BE2C (cell line): ENCODE measurements around the gene ANKRD33B.
"Not testable (repeated sequence)": the region's sequence is repeated elsewhere in the genome, so short reads cannot be mapped to it uniquely, and the experiment has no call there.

Source experiments
- DNase-seq: peaks from one replicate; pipeline ENCODE4 v3.0.0-alpha.2; 2020
- H3K27me3 ChIP-seq: fragments of 250-450 bp; sonication (Bioruptor Pico); 2 replicates; pipeline ENCODE4 v1.5.1; 2020; ENCODE audit warnings: mild to moderate bottlenecking
- H3K36me3 ChIP-seq: fragments of 250-450 bp; sonication (Bioruptor Pico); 2 replicates; pipeline ENCODE4 v1.5.1; 2020; ENCODE audit warnings: mild to moderate bottlenecking
- H3K4me1 ChIP-seq: fragments of 250-450 bp; sonication (Bioruptor Pico); 2 replicates; pipeline ENCODE4 v1.5.1; 2020
- H3K4me3 ChIP-seq: 2 replicates; pipeline ENCODE4 v1.5.1; 2011; ENCODE audit warnings: low read depth, low read length
- H3K9me3 ChIP-seq: fragments of 250-450 bp; sonication (Bioruptor Pico); 2 replicates; pipeline ENCODE4 v1.5.1; 2020
- TF ChIP-seq, protein P1 (sequence below): IDR thresholded peaks from 2 replicates; pipeline ENCODE4 v1.5.1; 2012; ENCODE audit warnings: mild to moderate bottlenecking, low read depth, low read length

ANKRD33B gene

DNA sequence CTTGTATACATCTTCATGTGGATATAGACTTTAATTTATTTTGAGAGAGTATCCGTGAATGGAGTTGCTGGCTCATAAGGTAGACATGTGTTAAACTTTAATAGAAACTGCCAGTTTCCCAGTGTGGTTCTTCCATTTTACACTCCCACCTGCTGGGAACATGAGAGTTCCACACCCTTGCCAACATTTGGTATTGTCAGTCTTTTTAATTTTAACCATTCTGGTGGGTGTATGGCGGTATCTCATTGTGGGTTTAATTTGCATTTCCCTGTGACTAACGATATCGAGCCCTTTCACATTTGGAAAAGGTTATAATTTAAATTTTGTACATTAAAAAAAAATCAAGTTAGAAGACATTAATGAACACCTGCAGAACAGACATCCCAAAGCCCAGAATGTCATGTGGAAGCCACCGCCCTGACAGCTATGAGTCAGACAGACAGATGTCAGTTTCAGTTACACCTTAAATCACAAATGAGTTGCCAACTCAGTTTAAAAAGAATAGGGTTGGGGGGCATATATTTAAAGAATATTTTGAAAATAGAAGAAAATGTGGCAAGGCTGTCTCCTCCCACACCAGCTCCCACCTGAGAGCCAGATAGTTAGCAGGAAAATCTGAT lies 36.9 kb downstream of the ANKRD33B start:
- no peaks in the 10 kb centered on the region for H3K27me3 ChIP-seq
- no peak for DNase-seq
- 0 out of 2 replicates have a peak overlapping the region, but pooled peaks have one; percentile 19 for H3K4me3 ChIP-seq
- no peaks in the 10 kb centered on the region for H3K9me3 ChIP-seq
- no peaks in the 10 kb centered on the region for H3K36me3 ChIP-seq
- peaks cover 16% of the 10 kb centered on the region for H3K4me1 ChIP-seq
- TF ChIP-seq, protein P1, sequence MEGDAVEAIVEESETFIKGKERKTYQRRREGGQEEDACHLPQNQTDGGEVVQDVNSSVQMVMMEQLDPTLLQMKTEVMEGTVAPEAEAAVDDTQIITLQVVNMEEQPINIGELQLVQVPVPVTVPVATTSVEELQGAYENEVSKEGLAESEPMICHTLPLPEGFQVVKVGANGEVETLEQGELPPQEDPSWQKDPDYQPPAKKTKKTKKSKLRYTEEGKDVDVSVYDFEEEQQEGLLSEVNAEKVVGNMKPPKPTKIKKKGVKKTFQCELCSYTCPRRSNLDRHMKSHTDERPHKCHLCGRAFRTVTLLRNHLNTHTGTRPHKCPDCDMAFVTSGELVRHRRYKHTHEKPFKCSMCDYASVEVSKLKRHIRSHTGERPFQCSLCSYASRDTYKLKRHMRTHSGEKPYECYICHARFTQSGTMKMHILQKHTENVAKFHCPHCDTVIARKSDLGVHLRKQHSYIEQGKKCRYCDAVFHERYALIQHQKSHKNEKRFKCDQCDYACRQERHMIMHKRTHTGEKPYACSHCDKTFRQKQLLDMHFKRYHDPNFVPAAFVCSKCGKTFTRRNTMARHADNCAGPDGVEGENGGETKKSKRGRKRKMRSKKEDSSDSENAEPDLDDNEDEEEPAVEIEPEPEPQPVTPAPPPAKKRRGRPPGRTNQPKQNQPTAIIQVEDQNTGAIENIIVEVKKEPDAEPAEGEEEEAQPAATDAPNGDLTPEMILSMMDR: no peak

DNA sequence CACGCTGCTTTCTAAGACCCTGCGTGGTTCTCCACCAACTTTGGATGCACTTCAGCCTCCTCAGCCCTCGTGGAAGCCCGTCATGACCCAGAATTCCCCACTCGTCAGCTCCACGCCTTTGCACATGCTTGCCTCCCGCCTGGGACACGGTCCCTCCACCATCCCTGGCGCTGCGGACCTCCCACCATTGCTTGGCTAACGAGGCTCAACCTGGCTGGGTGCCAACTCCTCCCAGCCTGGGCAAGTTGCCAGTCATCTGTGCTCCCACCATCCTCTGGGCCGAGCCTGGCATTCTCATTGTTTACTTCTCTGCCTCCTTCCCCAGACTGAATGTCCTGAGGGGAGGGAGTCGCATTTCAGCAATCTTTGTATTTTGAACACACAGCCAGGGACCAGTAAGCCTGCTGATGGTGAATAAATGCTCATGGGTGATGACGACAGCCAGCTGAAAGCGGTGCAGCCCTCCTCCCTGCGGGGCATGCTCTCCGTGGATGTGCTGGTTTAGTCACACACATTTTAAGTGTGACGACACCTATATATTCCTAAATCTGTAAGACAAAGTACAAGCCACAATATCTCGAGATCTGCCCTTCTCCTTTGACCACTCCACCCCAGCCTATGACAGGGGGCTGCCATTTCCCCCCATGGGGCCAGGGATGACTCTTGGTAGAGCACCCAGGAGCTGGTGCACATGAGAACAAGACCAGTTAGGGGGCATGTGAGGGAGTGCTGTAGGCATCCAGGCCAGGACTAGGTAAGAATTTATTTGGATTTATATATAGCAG lies 37.6 kb downstream of the ANKRD33B start:
- no peaks in the 10 kb centered on the region for H3K9me3 ChIP-seq
- DNase-seq: peak; percentile 95
- no peaks in the 10 kb centered on the region for H3K27me3 ChIP-seq
- peaks cover 16% of the 10 kb centered on the region for H3K4me1 ChIP-seq
- H3K4me3 ChIP-seq: peak overlapping the region; percentile 42
- TF ChIP-seq, protein P1: no peak
- H3K36me3 ChIP-seq: no peaks in the 10 kb centered on the region

DNA sequence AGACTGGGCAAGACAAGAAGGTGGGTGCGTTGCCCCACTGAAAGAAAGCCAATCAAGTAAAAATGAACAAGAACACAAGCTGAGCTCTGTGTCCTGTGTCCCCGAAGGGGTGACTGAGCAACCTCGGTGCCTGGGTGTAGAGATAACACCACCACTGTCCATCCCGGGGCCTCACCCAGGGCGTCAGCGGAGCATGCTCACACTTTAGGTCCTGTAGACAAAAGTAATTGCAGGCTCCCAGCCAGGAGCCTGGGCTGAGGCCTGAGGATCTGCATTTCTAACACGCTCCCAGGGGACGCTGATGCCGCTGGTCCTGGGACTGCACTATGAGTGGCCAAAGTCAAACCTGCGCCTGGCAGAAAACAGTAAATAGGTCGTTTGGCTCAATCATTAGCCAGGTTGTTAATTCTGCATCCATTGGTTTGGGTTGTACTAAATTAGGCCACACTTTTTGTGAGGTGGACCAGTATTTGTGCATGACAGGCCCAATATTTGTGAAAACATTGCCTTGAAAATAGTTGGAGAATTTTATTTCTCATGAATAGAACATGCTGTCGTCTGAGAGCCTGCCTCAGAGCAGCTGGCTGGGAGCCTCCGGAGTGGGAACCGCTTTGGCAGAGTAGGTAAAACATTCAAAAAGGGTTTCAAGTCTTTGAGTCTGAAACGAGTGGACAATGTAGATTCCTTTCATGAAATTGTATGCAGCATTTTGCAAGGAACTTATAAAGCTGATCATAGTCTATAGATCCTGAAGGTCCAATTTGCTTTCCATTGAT lies 38.3 kb downstream of the ANKRD33B start:
- Histone ChIP-seq H3K4me3 (peak overlapping the region; percentile 42), H3K4me1 (peaks cover 16% of the 10 kb centered on the region), H3K9me3 (no peaks in the 10 kb centered on the region), H3K27me3 (no peaks in the 10 kb centered on the region), H3K36me3 (no peaks in the 10 kb centered on the region)
- TF ChIP-seq, protein P1: no peak
- peak; percentile 52 for DNase-seq

DNA sequence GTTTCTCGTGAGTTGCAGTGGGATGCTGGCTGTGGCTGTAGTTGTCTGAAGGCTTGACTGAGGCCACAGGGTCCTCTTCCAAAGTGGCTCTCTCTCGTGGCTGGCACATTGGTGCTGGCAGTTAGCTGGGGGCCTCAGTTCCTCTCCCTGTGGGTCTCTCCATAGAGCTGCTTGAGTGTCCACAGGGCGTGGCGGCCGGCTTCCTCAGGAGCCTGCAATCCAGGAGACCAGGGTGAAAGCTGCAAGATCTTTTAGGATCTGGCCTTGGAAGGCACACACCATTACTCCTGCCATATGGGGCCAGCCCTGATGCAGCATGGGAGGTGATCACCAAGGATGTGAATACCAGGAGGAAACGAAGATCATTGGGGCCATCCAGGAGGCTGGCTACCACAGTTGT lies 41.1 kb downstream of the ANKRD33B start:
- Histone ChIP-seq H3K4me1 (peaks cover 19% of the 10 kb centered on the region), H3K36me3 (no peaks in the 10 kb centered on the region), H3K4me3 (no peak overlapping the region), H3K9me3 (no peaks in the 10 kb centered on the region), H3K27me3 (no peaks in the 10 kb centered on the region)
- TF ChIP-seq, protein P1: no peak
- no peak for DNase-seq

DNA sequence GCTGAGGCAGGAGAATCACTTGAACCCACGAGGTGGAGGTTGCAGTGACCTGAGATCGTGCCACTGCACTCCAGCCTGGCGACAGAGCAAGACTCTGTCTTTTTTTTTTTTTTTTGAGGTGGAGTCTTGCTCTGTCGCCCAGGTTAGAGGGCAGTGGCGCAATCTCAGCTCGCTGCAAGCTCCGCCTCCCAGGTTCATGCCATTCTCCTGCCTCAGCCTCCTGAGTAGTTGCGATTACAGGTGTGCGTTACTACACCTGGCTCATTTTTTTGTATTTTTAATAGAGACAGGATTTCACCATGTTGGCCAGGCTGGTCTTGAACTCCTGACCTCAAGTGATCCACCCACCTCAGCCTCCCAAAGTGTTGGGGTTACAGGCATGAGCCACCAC lies 42.8 kb downstream of the ANKRD33B start:
- H3K27me3 ChIP-seq, DNase-seq, H3K9me3 ChIP-seq, H3K4me3 ChIP-seq, H3K36me3 ChIP-seq: not testable (repeated sequence)
- peaks cover 11% of the 10 kb centered on the region for H3K4me1 ChIP-seq

DNA sequence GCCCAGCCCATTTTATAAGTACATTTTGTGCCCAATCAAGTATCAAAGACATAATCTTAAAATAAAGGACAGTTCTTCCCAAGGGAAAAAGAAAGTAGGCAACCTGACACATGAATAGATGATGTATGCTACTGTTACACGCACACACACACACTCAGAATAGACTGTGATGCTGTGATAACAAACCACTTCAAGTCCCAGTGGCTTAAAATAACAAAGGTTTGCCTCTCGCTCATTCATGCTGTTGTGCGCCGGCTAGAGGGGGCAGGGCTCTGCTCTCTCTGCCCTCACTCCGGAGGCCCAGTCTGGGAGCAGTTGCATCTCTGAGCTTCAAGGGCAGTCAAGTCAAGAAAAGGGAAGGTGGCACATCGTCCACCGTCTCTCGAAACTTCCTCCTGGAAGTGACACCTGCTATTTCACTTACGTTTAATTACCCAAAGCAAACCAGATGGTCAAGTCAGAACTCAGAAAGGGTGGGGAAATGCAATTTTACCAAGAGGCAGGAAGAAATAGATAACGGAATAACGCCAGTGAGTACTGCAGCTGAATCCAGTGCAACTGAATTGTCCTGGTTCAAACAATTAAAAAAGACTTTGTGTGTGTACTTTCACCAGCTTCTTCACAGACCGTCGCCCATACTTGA lies 43.3 kb downstream of the ANKRD33B start:
- Histone ChIP-seq H3K4me3 (no peak overlapping the region), H3K27me3 (no peaks in the 10 kb centered on the region), H3K4me1 (peaks cover 6% of the 10 kb centered on the region), H3K9me3 (no peaks in the 10 kb centered on the region), H3K36me3 (no peaks in the 10 kb centered on the region)
- TF ChIP-seq, protein P1: no peak
- peak; percentile 37 for DNase-seq
